NCI-H2227 (cell line): ENCODE measurements around the gene UPK3B.
"Not testable (repeated sequence)": the region's sequence is repeated elsewhere in the genome, so short reads cannot be mapped to it uniquely, and the experiment has no call there.

Source experiments
- DNase-seq: peaks from one replicate; lab custom pipeline; 2025; ENCODE audit not compliant: unreplicated experiment; lab: John Stamatoyannopoulos, UW

Gene UPK3B

DNA sequence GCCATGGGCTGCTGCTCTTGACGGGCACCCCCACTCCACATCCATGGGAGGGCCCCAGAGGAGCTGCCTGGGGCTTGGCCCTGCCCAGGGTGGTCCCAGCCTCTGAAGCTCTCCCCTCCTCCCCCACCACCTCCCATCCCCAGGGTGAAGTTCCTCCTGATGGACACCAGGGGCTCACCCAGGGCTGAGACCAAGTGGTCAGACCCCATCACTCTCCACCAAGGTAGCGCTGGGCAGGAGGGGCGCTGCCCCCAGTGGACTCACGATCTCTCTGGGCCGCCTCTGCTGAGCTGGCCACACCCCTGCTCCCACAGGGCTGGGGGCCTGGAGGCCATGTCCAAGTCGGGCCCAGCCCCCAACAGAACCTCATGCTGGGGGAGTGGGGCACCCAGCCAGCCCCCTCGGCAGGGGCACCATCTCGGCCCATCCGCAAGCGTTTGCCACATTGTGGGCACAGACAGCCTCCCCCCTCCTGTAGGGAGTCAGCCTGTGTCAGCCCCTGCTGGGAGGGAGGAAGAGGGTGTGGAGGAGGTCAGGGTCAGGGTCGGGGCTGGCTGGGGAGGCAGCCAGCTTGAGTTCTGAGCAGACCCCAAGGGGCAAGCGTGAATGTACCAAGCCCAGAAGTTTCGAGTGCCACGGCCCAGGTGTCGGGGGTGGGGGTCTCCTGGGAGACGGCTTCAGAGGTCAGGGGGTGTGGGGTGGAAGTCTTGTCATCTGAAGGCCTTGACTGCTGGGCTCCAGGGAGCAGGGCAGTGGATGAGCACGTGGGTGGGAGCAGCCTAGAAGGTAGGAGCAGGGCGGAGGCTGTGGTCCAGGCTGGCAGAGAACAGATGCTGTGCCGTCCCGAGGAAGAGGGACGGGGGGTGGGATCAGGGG is 2.8 kb downstream of the UPK3B start:
- no peak for DNase-seq

DNA sequence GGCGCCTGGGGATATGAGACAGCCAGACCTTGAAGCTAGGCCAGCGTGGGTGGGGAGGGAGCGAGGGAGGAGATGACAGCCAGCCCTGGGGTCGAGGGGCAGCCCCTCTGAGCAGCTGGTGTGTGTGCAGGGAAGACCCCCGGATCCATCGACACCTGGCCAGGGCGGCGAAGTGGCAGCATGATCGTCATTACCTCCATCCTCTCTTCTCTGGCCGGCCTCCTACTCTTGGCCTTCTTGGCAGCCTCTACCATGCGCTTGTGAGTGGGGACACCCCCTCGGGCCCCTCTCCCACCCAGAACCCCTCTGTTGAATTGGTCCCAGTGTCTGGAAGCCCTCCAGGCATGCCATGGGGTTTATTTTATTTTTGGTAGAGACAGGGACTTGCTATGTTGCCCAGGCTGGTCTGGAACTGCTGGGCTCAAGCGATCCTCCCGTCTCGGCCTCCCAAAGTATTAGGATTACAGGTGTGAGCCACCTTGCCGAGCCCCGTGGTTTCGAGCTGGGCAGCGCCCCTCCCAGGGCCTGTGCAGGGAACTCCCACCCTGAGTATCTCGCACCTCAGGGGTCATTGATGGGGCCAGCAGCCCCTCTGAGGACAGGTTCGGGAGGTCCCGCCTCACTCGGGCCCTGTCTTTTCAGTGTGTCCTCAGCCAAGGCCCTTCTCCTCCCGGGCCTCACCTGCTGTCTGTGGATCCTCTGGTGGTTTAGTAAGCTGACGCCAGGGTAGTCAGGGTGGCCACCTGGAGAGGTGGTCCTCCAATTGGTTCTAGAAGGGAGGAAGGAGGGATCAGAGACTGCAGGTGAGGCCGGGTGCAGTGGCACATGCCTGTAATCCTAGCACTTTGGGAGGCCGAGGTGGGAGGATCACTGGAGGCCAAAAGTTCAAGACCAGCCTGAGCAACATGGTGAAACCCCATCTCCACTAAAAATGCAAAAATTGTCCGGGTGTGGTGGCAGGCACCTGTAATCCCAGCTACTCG is 3.8 kb downstream of the UPK3B start:
- no peak for DNase-seq

DNA sequence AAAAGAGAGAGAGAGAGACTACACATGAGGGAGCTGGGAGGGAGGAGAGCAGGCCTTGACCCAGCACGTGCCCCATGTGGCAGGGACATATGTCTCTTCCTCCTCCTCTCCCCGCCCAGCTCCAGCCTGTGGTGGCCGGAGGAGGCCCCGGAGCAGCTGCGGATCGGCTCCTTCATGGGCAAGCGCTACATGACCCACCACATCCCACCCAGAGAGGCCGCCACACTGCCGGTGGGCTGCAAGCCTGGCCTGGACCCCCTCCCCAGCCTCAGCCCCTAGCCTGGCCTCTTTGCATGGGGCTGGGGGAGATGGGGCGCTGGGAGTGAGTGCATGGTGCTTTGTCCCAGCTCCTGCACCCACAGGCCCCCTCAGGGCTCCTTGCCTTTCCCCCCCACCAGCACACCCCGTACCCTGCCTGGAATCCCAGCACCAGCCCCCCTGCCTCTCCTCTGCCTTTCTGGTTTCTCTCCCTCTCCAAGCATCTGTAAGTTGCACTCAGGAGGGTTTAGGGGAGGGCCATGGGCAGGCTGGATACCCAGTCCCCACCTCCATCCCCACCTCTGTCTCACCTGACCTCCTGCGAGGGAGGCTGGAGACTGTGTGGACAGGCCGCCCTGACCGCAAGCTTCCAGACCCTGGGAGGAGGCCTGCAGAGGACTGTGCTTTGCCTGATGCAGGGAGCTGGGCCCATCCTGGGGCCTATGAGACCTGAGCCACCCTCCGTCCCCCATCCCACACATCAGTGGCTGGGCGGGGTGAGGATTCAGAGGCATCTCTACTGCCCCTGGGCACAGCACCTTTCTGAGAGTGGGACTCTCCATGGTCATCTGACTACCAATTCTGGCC is 4.8 kb downstream of the UPK3B start:
- DNase-seq = no peak

DNA sequence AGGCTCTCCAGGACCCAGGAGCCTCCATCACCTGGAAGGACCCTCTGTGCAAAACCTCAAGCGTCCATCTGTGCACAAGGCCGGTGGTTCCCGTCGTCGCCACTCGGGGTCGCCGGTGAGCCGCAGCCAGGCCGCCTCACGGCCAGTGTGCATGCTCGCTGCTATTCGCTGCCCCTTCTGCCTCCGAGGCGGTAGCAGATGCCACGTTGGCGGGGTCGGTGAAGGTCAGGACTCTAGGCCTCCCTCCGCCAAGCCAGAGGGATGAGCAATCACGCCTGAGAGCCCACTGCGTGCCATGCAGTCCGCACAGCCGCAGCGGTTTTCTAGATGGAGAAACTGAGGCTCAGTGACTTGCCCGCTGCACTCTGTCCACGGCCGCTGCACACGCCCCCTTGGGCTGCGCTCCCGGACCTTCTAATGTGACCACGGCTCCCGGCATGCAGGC is 5.7 kb downstream of the UPK3B start:
- peak; percentile 57 for DNase-seq

DNA sequence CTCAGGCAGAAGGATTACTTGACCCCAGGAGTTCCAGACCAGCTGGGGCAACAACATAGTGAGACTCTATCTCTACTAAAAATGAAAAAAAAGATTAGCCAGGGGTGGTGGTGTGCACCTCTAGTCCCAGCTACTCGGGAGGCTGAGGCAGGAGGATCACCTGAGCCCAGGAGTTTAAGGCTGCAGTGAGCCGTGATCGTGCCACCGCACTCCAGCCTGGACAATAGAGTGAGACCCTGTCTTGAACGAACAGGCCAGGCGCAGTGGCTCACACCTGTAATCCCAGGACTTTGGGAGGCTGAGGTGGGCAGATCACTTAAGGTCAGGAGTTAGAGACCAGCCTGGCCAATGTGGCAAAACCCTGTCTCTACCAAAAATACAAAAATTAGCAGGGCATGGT is 6.6 kb downstream of the UPK3B start:
- DNase-seq = not testable (repeated sequence)

DNA sequence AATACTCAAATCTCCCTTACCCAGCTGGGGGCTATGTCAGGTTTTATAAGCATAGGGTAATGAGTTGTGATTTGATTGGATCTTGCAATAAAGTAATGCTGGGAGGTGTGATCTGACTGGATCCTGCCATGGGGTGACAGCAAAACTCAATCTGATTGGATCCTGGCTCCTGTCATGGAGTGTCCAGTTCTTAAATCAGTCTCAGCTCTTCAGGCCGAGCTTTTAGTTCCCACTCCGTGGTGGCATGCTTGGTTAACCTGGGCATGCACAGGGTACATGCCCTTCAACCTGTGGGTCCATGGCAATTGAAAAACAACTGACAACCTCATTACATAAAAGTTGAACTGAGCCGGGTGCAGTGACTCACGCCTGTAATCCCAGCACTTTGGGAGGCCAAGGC is 15.8 kb downstream of the UPK3B start:
- not testable (repeated sequence) for DNase-seq

DNA sequence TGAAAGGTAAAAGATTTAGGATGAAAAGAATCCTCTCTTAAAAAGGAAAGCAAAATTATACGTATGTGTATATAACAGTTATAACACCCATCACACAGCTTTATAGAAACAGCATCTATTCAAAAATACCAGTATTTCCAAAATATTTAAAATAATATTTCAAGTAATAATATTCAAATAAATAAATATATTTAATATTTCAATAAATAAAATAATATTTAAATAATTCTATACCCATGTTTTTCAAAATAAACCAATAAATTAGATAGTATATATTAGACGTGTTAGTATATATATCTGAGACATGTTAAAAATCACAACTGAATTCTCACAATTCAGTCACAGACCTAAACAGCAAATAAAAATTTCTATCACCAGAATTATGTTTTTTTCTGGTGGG is 21.3 kb downstream of the UPK3B start:
- not testable (repeated sequence) for DNase-seq

DNA sequence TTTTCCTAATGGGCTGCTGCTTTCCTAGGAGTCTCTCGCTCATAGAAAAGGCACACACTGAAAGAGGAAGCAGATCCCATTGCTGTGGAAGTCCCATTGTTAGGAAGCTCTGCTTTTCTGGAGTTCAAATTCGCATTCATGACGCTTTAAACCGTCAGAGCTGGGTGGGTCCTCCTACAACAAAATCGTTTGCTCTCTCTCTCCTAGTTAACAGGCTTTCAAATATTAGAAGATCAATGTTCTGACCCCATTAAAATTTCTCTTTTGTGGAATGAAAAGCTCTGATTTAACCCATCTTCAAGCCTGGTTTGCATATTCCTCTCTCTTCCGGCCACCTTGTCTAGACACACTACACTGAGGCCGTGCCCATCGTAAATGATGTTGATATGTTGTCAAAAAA is 32.8 kb downstream of the UPK3B start, which contains the start of gene SPDYE16:
SPDYE16 (minus strand) TSS at position 101 of the 400 bp plus-strand sequence. CDS start 1,838 bp downstream, outside the sequence.
- DNase-seq = not testable (repeated sequence)

DNA sequence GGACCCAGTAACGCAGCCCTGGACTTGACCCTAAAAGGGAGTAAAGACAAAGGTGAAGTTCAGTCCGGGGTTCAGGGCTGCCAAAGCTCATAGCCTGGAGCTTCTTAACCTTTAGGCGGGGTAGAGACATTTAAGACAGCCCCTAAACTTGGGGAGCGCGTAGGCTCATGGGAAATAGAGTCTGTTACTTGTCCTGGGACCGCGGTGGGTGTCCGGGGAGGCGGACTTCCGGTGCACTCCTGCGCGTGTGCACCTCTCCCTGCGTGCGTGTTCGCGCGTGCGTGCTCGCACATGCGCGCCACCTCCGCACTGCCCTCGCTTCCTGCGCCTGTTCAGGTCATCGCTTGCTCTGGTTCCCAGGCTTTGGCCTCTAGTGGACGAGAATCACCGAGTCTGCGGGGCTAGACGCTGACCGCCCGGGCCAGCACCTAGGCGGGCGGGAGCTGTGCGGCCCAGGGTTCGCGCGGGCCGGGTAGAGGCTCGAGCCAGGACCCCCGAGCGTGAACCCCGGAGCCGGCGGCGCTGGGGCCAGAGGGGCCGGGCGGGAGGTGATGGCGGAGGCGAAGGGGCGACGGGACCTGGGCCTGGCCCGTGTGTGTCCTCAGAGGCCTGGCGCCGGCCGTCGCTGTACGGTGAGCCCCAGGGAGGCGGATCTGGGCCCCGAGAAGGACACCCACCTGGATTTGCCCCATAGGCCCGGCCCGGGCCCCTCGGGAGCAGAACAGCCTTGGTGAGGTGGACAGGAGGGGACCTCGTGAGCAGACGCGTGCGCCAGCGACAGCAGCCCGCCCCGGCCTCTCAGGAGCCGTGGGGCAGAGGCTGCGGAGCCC is 38.9 kb downstream of the UPK3B start:
- peak; percentile 89 for DNase-seq

DNA sequence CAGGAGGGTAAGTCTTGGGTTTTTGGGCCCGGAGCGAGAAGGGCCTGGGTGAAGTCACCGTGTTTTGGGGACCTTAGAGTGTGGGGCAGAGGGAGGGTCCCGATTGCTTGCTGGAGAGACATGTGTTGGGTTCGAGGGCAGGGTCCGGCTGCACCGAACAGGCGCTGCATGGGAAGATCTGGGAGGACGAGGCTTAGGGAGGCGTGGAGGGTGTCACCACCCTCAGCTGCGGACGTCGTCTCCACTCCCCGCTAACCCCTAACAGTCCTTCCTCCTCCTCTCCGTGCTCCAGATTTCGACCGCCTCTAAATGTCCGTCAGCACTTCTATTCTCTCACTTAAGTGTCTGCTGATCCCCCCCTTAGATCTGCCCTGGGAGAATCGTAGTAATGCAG is 39.5 kb downstream of the UPK3B start:
- DNase-seq = not testable (repeated sequence)

DNA sequence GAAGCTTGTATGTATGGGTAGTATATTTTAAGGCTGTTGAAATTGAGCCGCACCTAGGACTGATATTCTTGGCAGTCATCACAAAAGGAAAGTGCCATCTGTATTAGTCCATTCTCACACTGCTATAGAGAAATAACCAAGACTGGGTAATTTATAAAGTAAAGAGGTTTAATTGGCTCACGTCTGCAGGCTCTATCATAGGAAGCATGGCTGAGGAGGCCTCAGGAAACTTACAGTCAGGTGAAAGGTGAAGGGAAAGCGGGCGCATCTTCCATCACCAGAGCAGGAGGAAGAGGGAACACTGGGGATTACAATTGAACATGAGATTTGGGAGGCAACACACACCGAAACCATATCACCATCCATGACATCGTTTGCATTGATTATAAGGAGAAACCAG is 41.6 kb downstream of the UPK3B start:
- not testable (repeated sequence) for DNase-seq

DNA sequence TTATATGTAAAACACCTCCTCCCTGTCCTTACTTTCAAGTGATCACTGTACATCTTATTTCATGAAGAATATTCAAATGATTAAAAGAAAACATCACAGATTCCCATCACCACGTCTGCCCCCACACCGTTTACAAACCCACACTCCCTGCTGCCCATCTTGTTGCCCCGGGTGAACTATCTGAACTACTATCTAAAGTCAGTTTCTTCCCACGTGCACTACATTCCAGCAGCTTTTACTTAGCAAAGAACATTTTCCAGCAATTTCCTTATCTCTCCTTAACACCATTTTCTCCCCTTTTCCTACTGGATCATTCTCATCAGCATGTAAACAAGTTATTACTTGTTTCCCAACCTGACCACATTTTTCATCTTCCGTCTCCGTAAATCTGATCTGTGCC is 49.3 kb downstream of the UPK3B start:
- DNase-seq = not testable (repeated sequence)

DNA sequence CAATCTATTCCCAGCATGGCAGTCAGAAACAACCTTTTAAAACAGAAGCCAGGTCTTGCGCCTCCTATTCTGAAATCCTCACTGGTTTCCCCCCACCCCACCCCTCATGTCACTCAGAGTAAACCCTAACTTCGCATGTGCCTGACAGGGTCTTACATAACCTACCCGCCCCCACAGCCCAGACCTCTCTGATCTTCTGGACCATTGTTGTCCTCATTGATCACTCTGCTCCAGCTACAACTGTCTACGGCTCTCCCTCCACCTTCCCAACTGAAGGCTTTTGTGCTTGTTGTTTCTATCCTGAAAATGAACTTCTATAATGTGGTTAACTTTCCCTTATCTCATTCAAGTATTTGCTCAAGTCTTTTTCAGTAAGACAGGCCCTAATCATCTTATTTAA is 49.8 kb downstream of the UPK3B start:
- DNase-seq = not testable (repeated sequence)

DNA sequence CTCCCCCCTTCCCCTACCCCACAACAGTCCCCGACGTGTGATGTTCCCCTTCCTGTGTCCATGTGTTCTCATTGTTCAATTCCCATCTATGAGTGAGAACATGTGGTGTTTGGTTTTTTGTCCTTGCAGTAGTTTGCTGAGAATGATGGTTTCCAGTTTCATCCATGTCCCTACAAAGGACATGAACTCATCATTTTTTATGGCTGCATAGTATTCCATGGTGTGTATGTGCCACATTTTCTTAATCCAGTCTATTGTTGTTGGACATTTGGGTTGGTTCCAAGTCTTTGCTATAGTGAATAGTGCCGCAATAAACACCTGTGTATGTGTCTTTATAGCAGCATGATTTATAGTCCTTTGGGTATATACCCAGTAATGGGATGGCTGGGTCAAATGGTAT is 51.0 kb downstream of the UPK3B start:
- not testable (repeated sequence) for DNase-seq

DNA sequence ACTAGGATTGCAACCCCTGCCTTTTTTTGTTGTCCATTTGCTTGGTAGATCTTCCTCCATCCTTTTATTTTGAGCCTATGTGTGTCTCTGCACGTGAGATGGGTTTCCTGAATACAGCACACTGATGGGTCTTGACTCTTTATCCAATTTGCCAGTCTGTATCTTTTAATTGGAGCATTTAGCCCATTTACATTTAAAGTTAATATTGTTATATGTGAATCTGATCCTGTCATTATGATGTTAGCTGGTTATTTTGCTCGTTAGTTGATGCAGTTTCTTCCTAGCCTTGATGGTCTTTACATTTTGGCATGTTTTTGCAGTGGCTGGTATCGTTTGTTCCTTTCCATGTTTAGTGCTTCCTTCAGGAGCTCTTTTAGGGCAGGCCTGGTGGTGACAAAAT is 54.6 kb downstream of the UPK3B start:
- DNase-seq = not testable (repeated sequence)
